GM19351 (cell line): ENCODE results near the gene TIGD3.

Experiments
- ATAC-seq: cut with Tn5 transposase; IDR thresholded peaks from one replicate; pipeline ENCODE4 v1.9.1; 2021; ENCODE audit warnings: mild to moderate bottlenecking, moderate library complexity; ENCODE audit not compliant: unreplicated experiment

The TIGD3 gene

DNA sequence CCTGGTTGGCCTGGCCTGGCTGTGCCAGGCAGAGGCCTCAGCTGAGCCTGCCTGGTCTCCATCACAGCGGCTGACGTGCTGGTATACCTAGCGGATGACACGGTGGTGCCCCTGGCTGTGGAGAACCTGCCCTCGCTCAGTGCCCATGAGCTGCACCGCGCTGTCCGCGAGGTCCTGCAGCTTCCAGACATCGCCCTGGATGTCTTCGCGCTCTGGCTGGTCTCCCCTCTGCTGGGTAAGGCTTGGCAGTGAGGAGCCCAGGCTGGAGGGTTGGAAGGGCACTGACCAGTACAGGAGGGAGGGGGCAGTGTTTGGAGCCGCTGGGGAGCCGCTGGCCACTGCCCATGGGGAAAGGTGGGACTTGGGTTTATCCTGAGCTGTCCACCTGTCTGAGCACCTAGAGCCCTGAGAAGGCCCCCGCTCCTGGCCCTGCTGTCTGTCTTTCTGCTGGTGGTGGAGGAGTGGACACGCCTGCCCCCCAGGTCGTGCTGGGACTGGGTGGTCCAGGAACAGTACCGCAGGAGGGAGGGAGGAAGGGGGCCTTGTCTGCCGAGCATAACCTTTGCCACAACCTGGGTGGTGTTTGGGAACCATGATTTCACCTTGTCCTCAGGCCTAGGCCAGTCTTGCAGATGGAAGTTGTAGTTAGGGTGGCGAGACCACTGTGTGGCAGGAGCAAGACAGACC lies 34.9 kb downstream of the TIGD3 start:
- ATAC-seq: no peak

DNA sequence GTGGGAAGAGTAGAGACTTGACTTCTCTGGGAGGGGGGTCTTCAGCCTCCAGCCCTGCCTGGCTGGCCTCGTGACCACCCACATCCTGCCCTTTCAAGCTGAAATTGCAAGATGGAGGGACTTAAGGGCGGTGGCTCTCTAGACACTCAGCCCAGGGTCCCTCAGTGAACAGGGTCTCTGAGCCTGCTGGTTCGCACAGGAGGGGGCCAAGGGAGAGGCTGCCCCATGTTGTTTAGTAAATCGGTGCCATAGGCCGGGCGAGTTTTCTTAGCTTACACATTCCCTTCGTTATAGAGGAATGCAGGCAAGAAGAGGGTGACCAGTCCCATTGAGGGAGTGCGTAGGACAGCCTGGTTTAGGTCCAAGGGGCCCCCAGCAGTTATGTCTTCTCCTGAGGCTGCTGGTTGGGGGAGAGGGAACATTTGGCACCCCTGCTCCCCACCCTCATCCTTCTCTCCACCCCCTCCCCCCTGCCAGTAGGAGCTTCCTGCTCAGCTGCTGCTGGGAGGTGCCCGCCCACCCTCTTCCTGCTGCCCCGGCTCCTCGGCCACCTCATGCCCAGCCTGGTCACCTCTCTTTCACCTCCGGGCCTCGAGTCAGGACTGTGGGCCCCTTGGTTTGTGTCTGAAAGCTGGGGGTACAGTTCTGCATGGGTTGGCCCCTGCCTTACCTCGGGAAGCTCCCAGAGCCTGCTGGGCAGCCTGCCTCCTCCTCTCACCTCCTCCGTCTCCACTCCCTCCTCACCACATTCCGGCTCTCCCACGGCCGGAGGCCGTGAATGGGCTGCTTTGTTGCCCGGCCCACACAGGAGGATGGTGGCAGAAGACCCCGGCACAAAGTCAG lies 35.8 kb downstream of the TIGD3 start:
- no peak for ATAC-seq

DNA sequence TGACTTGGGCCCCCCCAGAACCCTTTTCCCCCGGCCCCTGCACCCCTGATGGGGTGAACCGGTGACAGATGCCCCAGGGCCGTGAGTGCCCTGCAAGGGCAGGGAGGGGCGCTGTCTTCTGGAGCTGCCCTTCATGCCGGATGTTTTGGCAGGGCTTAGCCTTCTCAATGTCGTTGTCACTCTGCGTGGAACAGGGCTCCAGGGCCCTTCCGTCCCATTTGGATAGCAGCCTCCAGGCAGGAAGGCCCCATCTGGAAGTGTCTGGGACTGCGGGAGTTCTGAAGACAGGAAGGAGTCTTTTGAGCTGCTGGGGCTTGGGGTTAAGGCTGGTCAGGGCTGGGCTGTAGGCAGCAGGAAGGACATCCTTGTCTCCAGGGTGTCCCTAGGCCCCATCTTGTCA lies 36.4 kb downstream of the TIGD3 start:
- ATAC-seq: no peak

DNA sequence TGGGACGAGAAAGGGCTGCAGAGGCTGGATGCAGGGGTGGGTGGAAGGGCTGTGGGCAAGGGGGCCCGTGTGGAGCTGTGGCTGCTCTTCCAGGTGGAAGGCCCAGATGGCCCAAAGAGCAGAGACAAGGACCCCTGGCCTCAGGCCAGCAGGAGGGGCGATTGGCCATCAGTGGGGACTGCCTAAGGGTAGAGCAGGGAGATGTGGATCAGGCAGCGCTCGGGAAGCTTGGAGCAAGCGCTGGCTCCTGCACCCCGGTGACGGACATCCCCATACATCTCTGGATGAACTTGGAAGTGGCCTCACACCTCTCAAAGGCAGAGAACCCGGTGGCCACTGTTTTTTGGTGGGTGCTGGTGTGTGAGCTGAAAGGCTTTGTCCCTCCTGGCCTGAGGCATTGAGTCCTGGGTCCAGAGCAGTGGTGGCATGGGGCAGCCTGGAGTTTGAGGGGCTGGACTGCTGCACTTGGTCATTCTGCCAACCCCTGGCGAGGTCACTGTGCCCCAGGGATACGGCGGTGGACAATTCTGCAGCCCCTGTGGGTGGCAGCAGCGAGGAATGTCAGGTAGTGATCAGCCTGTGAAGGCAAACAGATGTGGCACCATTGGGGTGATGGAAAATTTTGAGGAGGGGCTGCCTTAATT lies 37.8 kb downstream of the TIGD3 start:
- no peak for ATAC-seq

DNA sequence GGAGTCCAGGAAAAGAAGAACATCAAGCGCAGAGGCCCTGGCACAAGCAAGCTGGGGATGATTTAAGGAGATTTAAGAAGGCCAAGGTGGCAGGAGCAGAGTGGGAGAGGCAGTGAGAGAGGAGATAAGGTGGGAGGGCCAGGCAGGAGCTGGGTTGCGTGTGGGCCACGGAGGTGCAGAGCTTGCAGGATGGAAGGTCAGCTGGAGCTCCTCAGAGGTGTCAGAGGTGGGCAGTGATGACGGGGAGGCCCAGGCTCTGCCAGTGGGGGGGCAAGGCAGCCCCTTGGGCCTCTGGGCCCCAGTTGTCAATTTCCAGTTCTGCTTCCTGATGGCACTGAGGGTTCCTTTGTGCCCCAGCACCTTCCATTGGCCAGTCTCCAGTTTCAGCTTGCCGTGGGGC lies 38.3 kb downstream of the TIGD3 start:
- ATAC-seq: no peak

DNA sequence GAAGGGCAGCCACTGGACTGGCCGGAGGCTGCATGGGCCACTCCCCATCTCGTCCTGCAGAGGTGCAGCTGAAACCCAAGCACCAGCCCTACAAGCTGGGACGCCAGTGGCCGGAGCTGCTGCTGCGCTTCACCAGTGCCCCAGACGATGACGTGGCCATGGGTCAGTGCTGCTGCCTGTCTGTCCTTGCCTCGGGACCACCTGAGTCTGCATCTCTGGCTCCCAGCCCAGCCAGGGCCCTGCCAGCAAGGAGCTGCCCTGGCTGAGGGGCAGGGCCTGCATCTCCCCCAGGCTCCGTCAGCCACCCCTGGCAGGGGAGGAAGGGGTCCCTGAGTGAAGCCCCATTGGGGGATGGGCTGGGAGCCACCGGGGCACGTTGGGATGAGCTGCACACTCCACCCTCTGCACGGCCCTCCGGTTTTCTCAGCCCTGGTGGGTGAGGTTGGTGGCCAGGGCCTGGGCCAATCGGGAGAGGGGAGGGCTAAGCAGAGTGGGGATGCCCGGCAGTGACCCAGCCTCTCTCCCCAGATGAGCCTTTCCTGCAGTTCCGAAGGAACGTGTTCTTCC lies 39.0 kb downstream of the TIGD3 start:
- ATAC-seq: no peak

DNA sequence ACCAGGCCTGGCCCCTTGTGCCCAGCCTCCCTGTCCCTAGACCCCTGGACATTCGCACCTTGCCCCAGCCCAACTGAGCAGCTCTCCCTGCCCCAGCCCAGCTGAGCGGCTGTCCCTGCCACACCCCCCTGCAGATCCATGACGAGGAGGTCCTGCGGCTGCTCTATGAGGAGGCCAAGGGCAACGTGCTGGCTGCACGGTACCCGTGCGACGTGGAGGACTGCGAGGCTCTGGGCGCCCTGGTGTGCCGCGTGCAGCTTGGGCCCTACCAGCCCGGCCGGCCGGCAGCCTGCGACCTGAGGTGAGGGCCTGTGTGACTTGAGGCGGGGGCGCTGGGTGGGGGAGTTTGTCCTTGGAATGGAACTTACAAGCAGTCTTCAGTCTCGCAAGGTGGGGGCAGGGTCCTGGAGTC lies 39.6 kb downstream of the TIGD3 start:
- ATAC-seq: no peak

DNA sequence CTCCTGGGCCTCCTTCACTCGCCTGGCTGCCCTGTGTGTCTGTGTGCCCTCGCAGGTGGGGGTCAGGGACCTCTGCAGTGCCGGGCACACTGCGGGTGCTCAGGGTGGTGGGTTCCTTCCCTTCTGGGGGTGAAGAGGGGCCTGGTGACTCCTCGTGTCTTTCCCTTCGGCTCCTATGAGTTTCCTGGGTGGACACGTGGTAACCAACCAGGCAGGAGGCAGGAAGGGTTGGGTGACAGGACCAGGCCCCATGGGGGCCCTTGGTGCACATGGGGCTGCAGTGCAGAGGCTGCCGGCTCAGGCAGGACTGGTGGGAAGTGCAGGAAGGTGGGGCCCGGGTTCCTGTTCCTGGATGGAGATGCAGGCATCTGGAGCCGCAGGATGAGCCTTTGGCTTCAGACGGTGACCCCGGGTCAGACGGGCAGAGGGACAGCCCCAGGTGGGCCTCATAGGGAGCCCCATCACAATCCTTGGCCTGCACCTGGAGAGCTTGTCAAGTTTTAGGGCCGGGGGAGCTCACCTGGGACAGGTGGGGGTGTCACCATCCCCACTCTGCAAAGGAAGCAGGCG lies 41.5 kb downstream of the TIGD3 start:
- ATAC-seq: no peak

DNA sequence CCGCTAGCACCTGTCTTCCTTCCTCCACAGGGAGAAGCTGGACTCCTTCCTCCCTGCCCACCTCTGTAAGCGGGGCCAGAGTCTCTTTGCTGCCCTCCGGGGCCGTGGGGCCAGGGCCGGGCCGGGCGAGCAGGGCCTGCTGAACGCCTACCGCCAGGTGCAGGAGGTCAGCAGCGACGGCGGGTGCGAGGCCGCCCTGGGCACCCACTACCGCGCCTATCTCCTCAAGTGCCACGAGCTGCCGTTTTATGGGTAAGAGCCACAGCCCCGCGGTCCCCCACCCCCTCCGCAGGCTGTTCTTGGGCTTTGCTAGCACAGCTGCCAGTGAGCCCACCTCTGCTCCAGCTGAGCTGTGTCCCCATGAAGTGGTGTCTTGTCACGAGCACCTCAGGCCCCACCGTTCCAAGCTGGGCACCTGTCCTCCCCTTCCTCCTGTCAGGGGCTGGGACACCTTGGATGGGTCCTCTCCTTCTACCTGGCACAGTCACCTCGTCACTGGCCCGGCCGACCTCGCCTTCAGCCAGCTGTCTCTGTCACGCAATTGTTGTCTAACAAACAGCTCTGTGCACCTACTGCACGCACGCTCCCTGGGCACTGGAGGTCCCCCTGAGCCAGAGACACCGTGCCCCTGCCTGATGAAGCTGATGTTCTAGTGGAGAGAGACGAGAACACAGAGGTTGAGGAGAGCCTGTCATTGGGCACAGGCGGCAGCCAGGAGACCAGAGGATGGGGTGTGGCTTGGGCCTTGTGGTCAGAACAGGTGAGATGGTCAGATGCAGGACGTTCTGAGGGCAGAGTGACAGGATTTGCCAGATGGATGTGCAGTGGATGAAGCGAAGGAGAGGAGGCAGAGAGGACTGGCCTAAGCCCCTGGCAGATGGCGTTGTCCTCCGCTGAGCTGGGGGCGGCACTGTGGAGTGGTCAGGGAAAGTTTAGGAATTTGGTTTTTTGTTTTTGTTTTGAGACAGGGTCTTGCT lies 42.5 kb downstream of the TIGD3 start:
- ATAC-seq: no peak

DNA sequence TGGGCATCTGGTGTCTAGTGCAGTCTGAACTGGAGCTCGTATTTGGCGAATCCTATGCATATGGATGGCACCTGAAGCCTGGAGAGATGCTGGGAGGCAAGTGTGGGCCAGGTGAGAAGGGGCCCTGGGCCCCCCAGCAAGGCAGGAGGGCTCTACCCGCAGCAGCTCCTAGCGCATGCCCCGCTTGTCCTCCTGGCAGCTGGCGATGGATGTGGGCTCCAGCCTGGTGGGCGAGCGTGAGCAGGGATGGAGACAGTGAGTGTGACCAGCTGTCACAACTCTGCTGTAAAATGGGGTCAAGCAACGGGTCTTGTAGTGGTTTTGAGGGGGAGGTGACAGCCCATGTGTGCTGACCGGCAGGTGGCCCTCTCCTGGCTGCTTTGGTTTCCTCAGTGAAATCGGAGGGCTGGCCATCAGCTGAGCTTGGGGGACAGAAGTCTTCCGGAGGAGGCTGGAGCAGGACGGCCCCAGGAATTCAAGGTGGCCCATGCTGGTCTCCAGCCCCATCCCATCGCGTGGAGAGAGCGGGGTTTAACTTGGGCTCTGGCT lies 43.9 kb downstream of the TIGD3 start:
- no peak for ATAC-seq

DNA sequence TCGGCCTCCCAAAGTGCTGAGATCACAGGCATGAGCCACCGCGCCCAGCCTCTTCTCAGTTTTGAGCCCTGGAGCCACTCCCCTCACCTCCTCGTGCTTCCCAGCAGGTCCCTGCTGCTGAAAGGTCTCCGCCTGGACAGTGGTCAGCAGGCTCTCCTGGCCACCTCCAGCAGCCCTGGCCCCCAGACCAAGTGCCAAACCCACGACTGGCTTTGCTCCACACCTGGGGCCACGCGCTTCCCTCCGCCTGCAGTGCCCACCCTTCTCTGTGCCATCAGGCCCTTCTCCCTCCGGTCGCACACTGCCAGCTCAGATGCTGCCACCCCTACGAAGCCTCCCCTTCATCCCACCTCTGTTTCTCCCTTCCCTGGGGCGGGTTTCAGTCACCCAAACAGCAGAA lies 44.7 kb downstream of the TIGD3 start:
- no peak for ATAC-seq

DNA sequence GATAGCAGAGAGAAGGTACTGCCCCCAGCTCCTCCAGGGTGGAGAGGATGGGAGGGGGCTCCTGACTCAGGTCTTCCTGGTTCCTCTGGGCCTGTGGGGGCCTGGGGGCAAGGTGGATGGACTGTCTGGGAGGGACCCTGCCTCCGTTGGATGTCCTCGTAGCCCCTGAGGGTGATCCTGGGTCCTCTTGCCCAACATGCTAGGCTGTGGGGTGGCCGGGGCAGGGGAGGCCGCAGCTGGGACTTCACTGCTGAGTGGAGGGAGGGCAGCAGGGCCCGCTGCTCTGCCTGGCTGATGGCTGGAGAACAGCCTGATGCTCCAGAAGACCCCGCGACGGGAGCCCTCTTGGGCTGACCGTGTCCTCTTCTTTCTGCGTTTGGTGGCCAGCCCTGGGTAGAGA lies 45.3 kb downstream of the TIGD3 start:
- ATAC-seq: no peak

DNA sequence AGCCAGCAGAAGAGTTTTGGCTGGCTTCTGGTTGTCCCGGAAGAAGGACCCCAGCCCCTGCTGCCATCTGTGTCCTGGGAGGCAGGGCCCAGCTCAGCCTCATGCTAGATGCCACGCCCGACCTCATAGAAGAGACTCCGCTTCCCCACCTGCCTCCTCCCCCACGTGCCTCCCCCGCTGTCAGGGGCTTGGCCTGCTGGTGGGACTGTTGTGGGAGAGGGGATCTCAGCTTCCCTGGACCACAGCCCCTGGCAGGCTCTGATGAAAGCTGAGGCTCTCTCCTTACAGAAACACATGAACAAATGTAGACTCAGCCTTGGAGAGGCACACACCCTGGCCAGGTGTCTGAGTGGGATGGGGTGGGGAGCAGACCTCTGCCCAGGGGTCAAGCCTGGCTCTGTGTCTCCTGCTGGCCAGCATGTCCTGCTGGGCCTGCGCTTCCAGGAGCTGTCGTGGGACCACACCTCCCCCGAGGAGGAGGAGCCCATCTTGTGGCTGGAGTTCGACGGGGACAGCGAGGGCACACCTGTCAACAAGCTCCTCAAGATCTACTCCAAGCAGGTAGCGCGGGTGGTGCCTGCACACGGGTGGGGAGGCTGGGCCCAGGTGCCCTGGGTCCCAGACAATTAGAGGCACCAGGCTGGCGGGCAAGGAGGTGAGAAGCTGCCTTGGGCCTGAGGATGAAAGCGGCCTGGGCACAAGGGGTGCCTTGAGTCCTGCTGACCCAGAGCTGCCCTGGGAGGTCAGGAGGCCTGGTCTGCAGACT lies 45.9 kb downstream of the TIGD3 start:
- ATAC-seq: no peak

DNA sequence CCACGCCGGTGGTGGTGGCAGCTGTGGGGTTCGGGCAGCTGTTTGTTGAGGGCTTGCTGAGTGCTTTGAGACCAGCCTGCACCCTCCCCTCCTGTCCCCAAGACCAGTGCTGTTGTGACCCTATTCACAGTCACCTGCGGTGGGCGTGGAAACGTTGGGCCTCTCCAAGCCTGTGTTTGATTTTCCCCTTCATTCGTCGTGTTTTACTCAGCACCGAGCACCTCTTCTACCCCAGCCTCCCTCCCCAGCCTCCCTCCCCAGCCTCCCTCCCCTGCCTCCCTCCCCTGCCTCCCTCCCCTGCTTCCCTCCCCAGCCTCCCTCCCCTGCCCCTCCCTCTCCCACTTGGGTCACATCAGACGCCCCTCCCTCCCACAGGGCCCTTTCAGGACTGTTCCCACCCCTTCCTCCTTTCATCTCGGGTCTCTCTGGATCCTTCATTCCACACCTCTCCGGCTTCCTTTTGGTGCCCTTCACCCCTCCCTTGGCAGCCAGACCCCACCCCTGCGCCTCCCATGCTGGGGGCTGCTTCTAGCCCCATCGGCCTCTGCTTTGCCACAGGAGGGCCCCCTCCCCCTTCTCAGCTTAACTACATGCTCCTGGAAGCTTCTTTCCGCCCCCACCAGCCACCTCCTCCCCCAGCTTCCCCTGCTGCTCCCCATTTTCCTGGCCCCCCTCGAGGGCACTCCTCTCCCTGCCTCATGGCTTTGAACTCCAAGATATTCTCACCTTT lies 46.7 kb downstream of the TIGD3 start:
- no peak for ATAC-seq

DNA sequence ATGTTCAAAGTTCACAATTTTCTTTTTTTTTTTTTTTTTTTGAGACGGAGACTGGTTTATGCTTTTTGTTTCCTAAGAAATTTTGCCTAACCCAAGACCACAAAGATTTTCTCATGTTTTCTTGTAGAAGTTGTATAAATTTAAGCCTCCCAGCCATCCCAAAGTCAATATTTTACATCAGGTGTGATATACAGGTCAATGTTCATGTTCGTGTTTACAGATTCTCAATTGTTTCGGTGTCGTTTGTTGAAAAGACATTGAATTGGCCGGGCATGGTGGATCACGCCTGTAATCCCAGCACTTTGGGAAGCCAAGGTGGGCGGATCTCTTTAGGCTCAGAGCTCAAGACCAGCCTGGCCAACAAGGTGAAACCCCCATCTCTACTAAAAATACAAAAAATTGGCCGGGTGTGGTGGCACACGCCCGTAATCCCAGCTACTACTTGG lies 47.3 kb downstream of the TIGD3 start:
- no peak for ATAC-seq

DNA sequence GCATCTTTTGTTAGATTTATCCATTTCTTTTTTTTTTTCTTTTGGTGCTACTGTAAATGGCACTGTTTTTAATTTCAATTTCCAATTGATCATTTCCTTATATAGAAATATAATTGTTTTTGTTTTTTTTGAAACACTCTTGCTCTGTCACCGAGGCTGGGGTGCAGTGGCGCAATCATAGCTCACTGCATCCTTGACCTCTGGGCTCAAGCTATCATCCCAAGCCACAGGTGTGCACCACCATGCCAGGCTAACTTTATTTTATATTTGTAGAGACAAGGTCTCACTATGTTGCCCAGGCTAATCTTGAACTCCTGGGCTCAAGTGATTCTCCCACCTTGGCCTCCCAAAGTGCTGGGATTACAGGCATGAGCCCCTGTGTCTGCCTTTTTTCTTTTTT lies 48.2 kb downstream of the TIGD3 start:
- ATAC-seq: no peak

DNA sequence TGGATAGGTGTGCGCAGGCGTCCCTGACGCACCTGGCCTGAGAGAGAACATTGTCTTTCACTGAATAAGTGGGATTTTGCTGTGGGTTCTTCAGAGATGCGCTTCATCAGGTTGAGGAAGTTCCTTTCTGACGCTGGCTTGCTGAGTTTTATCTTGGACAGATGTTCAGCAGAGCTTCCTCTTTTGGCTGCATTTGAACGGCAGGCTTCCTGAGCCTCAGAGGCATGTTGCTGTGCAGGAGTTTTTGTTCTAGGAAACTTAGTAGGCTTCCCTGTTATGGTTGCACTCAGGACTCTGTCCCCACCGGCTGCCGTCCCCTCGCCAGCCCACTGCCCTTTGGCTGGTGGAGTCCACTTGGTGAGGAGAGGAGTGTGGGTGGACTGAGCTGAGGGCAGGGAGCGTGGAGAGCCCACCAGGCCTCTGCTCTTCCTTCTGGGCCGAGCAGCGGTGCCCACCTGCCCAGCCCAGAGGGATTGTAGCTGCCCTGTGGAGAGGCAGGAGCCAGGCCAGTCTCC lies 49.1 kb downstream of the TIGD3 start:
- no peak for ATAC-seq

DNA sequence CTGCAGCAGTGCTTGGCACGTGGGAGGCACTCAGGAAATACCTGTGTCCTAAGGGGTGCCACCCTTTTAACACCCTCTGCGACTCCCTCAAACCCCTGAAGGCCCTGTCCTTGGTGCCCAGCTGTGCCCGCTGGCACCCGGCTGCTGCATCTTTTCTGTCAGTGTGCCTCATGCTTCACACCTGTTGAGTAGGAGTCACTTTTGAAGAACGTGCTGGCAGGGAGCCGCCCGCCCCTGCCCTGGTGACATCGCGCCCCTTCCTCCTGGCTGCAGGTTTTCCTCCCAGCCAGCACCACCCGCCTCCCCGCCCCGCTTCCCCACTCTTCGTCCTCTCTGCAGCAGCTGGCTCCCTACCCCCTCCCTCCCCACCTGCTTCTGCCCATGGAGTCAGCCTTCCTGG lies 49.7 kb downstream of the TIGD3 start:
- no peak for ATAC-seq
